ENCODE data around the gene TNS4. TPM values are rescaled to one million over a fixed set of nuclear protein-coding genes. Genes with fewer than 3 reads are reported as not detected.

TNS4 gene
- total and polyA plus RNA-seq, 9 of the 15 experiments (the other 6 are each of a cell fraction or from before 2014, with no cell fraction given): 0.04 to 0.73 (median 0.24) TPM; not detected in 1

- Histone ChIP-seq H2AFZ (ENCODE audit: low read depth, low read length) (no peak overlapping the region), H3K79me2 (ENCODE audit: control insufficient read depth, insufficient read depth, low read length) (no peaks in the 10 kb centered on the region), H3K9me3 (replicated peaks; ENCODE audit: control insufficient read depth, insufficient read depth, low read depth, low read length) (no peaks in the 10 kb centered on the region), H3K9me1 (ENCODE audit: control insufficient read depth, insufficient read depth, low read length) (no peaks in the 10 kb centered on the region), H3K4me3 (no peak overlapping the region), H3K4me1 (replicated peaks in 1 of 2; ENCODE audit: control insufficient read depth in 2 of 2, insufficient read depth in 2 of 2, low read length in 2 of 2) (peaks cover 29 to 32% of the 10 kb centered on the region in 2 experiments), H3K9ac (ENCODE audit: insufficient read depth in 1 of 2, low read depth in 2 of 2, low read length in 2 of 2) (no peak overlapping the region), H3K4me2 (ENCODE audit: insufficient read depth, low read length) (no peak overlapping the region), H3K36me3 (ENCODE audit: control insufficient read depth, insufficient read depth, low read length) (no peaks in the 10 kb centered on the region), H3K27ac (ENCODE audit: extremely low read depth, low read depth, low read length) (no peak overlapping the region), H3K27me3 (ENCODE audit: control insufficient read depth in 2 of 2, insufficient read depth in 2 of 2, low read length in 2 of 2) (no peaks in the 10 kb centered on the region), H4K20me1 (replicated peaks; ENCODE audit: control insufficient read depth, insufficient read depth, low read length) (no peaks in the 10 kb centered on the region)
- no TSS peak for BruUV-seq (replicated peaks)
- DNase-seq (ENCODE audit: extremely low read depth in 1 of 4, low spot score in 3 of 4): no peak
- FAIRE-seq: no peak
- CTCF ChIA-PET (ENCODE audit: low intra/inter-chr PET ratio): no interaction called here
- intact Hi-C loops (cut with micrococcal nuclease): no loop called here
- in situ Hi-C loops (cut with MboI): no loop called here
- WGBS (ENCODE audit: insufficient coverage, low coverage, missing lambda C conversion rate): 41% methylated on average over 7 of the region's 7 CpGs
- ATAC-seq: no peak
- POLR2A ChIA-PET: interaction anchor here (1.2 to 2.9 kb wide), 2 partner anchors 9 to 22 kb away, joined by 3 to 13 read pairs; no protein-coding TSS in a partner anchor
- TF ChIP-seq HES1 (IDR thresholded peaks at IDR 0.05; ENCODE audit: low read depth) (no peak), ZBTB1 (CRISPR knock-in tag; IDR thresholded peaks at IDR 0.05; ENCODE audit: borderline replicate concordance, low read depth) (no peak), MAFG (tag; conservative IDR thresholded peaks at IDR 0.05) (no peak), SIRT6 (IDR thresholded peaks at IDR 0.05; ENCODE audit: low read depth, low read length) (no peak), SLC30A9 (CRISPR knock-in tag; IDR thresholded peaks at IDR 0.05) (no peak), CCAR2 (IDR thresholded peaks at IDR 0.05; ENCODE audit: low read depth, low read length) (no peak), ZKSCAN1 (IDR thresholded peaks at IDR 0.05; ENCODE audit: low read depth, low read length) (no peak)
- TF ChIP-seq, protein P1, sequence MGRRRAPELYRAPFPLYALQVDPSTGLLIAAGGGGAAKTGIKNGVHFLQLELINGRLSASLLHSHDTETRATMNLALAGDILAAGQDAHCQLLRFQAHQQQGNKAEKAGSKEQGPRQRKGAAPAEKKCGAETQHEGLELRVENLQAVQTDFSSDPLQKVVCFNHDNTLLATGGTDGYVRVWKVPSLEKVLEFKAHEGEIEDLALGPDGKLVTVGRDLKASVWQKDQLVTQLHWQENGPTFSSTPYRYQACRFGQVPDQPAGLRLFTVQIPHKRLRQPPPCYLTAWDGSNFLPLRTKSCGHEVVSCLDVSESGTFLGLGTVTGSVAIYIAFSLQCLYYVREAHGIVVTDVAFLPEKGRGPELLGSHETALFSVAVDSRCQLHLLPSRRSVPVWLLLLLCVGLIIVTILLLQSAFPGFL (CRISPR knock-in tag; IDR thresholded peaks at IDR 0.05): no peak
- TF ChIP-seq, protein P2, sequence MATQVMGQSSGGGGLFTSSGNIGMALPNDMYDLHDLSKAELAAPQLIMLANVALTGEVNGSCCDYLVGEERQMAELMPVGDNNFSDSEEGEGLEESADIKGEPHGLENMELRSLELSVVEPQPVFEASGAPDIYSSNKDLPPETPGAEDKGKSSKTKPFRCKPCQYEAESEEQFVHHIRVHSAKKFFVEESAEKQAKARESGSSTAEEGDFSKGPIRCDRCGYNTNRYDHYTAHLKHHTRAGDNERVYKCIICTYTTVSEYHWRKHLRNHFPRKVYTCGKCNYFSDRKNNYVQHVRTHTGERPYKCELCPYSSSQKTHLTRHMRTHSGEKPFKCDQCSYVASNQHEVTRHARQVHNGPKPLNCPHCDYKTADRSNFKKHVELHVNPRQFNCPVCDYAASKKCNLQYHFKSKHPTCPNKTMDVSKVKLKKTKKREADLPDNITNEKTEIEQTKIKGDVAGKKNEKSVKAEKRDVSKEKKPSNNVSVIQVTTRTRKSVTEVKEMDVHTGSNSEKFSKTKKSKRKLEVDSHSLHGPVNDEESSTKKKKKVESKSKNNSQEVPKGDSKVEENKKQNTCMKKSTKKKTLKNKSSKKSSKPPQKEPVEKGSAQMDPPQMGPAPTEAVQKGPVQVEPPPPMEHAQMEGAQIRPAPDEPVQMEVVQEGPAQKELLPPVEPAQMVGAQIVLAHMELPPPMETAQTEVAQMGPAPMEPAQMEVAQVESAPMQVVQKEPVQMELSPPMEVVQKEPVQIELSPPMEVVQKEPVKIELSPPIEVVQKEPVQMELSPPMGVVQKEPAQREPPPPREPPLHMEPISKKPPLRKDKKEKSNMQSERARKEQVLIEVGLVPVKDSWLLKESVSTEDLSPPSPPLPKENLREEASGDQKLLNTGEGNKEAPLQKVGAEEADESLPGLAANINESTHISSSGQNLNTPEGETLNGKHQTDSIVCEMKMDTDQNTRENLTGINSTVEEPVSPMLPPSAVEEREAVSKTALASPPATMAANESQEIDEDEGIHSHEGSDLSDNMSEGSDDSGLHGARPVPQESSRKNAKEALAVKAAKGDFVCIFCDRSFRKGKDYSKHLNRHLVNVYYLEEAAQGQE (IDR thresholded peaks at IDR 0.05; ENCODE audit: borderline replicate concordance): no peak
- TF ChIP-seq, protein P2 (CRISPR knock-in tag; IDR thresholded peaks at IDR 0.05; ENCODE audit: low read depth): no peak
Measured at GRCh38 chr17:40484973-40485530, 16.4 kb downstream of the TNS4 start.

All from K562 (cell line).